ENCODE measurements around the gene CASTOR1.

The CASTOR1 gene

DNA sequence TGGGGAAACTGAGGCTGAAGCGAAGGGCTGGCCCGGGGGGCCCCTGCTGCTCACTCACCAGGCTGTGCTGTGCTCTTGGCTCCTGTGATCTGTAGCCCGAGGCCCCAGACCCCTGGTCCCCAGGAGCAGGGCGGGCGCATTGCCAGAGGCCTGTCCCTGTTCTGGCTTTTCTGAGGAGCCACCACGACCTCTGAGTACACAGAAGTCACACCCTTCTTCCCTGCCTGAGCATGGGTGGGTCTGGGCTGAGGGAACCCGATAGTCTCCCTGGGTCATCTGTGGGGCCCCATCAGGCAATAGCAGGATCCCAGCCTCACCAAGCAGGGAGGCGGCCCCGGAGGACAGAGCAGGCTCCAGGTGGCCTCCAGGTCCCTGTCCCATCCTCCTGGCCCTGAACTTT, 5.1 kb downstream of the CASTOR1 start:
- no peak for DNase-seq (ENCODE audit: low read depth)

DNA sequence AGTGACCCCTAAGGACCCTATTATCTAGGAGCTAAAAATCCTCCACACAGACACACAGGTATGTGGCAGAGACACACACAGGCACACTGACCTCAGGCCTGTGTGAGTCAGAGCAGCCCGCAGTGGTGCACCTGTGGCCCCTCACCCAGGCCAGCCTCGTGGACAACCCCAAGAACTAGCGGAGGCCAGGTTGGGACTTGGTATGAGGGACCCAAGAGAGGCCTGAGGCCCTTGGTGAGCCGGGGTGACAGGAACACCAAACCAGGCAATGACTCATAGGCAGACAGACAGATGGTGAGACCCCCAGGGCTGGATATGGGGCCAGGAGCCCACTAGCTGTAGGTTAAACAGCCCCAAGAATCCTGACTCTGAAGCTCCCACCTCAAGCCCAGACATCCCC, 6.0 kb downstream of the CASTOR1 start:
- DNase-seq (ENCODE audit: low read depth), result no peak

GRCh38 chr22:30282616-30283046, 6.7 kb downstream of the CASTOR1 start:
- DNase-seq (ENCODE audit: low read depth), result no peak

DNA sequence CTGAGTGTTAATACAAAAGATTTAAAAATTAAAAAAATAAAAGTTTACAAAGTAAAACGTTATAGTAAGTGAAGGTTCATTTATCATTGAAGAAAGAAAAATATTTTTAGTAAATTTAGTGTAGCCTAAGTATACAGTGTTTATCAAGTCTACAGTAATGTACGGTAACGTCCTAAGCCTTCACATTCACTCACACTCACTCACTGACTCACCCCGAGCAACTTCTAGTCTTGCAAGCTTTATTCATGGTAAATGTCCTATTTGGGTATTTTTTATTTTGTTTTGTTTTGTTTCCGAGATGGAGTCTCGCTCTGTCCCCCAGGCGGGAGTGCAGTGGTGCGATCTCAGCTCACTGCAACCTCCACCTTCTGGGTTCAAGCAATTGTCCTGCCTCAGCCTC, 8.8 kb downstream of the CASTOR1 start:
- DNase-seq (ENCODE audit: low read depth), result no peak

GRCh38 chr22:30279932-30280331, 9.4 kb downstream of the CASTOR1 start:
- no peak for DNase-seq (ENCODE audit: low read depth)

DNA sequence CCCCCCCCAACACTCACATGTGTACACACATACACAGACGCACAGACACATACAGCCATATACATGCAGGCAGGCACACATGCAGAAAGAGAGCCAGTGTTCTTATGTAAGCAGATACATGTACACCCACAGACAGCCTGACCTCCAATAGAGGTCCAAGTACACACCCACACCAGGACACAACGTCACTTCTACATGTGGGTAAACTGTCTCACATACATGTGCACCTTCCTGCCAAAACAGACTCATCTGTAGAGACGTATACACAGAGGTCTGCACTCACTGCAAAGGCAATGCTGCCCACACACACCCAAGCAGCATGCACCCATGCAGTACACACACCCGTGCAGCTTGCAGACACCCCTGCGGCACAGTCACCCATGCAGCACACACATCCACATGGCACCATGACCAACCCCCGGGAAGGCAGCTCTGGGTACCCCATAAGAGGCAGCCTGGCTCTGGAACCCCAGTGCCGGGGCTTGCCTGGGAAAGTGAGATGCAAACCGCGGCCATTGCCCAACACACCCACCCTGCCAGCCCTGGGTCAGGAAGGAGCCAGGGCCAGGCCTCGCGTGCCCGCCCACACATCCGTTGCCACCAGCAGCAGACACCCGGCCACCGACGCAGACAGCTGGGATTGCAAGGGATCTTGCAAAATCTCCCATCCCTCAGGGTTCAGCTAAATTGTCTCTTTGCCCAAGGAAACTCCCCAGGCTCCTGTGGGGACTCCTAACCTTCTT, 10.1 kb downstream of the CASTOR1 start:
- DNase-seq (ENCODE audit: low read depth), result no peak

GRCh38 chr22:30277547-30278344, 11.6 kb downstream of the CASTOR1 start:
- DNase-seq (ENCODE audit: low read depth), result no peak

DNA sequence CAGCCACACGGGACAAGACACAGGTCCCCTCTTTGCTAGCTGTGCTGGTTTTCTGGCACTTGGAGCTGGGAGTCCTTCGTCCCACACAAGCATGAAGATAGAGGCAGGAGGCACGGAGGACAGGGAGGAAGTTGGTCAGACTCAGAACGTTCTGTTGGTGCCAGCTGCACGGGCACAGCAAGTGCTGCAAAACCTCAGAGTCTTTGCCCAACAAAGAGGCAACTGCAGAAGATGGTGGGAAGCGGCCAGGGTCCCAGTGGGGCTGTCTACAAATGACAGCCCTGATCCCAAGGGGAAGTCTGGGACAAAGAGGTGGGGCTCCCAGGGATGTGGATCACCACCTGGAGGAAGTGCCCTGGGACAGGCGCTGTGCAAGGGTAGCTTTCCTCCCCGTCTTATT, 13.3 kb downstream of the CASTOR1 start:
- no peak for DNase-seq (ENCODE audit: low read depth)

- DNase-seq (ENCODE audit: low read depth), result no peak
Observed at GRCh38 chr22:30275625-30276024, 13.7 kb downstream of the CASTOR1 start.

GRCh38 chr22:30274437-30274812, 14.9 kb downstream of the CASTOR1 start:
- no peak for DNase-seq (ENCODE audit: low read depth)

DNA sequence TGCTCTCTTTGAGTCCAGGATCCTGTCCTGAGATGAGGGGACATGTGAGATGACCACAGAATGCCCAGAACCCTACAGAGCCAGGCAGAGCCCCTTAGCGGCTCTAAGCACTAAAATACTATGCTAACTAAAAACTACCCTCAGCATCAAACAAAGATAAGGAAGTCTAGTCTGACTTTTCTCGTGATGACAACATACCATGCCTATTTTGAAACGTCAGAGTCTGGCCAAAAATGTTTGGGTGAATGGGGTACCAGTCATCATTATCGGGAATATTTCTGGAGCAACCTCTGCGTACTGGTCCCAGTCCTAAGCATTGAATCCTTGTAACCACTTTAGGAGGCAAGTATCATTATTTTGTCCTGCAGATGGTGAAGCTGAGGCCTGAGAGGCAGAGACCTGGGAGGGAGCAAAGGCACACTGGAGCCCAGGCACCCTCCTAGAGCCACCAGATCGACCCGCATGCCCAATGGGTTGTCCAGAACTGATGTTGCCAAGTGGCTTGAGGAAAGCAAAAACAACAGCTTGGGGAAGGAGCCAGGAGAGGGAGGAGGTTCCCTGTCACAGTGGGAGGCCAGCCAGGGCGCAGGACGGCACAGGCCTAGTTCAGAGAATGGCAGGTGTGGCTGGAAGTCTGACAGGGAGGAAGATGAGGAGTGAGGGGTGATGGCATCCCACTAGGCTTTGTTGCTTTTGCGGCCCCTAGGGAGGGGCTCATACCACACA, 15.4 kb downstream of the CASTOR1 start:
- DNase-seq (ENCODE audit: low read depth), result no peak

DNA sequence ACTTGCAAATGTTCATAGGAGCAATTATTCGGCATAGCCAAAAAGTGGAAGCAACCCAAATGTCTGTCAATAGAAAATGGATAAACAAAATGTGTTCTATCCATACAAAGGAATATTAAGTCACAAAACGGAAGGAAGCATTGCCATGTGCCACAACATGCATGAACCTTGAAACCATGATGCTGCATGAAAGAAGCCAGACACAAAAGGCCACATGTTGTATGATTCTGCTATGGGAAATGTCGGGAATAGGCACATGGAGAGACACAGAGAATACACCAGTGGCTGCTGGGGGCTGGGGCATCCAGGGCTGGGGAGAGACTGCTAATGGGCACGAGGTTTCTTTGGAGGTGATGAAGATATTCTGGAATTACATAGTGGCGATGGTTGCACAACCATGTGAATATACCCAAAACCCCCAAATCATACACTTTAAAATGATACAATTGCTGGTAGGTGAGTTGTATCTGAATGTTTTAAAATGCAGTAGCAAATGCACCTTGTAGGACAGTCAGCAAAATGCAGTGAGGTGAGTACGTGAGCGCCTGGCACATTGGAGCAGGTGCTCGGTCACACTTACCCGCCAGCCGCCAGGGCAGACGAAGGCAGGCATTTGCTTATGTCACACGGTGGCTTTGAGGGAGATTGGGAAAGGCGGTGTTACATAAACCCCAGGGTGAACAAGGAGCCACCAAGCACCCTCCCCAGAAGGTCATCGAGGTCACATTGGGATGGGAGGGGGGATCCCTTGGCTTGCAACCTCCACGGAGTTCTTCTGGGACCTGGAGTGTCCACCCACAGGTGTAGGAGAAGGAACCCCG, 16.3 kb downstream of the CASTOR1 start:
- no peak for DNase-seq (ENCODE audit: low read depth)

- no peak for DNase-seq (ENCODE audit: low read depth)
Observed at GRCh38 chr22:30270832-30271231, 18.5 kb downstream of the CASTOR1 start.

DNA sequence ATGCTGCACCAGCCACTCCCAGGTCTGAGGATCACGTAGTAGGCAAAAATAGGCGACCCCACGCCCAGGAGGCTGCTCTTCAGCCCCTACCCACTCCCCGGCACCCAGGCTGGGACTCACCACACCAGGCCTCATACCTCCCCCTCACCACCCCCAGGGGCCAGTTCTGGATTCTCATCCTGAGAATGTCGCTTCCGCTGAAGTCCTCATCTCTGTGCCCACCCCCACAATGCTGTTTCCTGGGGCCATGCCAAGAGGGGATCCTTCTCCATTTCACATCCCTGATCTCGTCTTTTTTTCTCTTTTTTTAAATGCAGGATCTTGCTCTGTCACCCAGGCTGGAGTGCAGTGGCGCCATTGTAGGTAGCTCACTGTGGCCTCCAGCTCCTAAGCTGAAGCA, 21.0 kb downstream of the CASTOR1 start:
- DNase-seq (ENCODE audit: low read depth), result no peak

DNA sequence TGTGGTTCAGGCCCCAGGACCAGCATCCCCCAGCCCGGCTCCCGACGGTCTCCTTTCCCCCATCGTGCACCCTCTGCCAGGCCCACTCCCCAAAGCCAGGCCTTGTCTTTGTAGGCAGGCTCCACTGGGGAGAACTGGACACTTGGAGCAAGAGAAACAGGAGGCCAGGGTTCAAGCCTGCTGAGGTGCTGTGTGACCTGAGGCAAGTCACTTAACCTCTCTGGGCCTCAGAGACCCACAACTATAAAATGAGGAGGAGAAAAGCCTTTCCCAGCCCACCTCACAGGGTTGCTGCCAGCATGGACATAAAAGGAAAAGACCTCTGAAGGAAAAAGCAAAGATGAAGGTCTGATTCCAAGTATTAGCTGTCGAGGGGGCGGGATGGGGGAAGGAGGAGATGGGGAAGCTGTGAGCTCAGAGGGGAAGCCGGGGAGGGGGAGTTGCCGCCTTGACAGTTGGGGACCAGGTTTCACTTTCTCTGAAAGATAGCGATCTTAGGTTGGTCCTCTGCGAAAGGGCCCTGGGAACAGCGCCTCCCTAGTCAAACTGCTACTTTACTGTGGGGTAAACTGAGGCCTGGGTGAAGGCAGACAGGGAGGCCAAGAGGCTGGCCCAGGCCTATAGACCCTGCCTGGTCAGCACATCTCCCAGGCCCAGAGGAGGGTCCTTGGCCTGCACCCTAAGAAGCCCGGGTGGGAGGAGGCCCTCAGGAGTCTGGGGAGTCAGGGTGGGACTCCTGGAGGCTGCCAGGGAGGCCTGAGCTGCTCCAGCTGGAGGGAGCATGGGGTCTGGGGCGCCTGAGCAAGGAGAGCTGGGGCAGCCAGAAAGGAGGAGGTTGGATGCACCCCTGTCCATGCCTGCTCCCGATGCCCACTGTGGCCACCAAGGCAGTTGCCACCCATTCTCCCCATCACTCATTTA, 21.7 kb downstream of the CASTOR1 start:
- no peak for DNase-seq (ENCODE audit: low read depth)

GRCh38 chr22:30266445-30267381, 22.6 kb downstream of the CASTOR1 start, which contains the start of gene OSM:
Gene OSM (minus strand): TSS chr22:30266851. CDS start chr22:30266799, 52 bp downstream.
- peak; percentile 46 for DNase-seq (ENCODE audit: low read depth)

GRCh38 chr22:30265823-30266444, 23.4 kb downstream of the CASTOR1 start:
- peak; percentile 76 for DNase-seq (ENCODE audit: low read depth)

GRCh38 chr22:30265131-30265720, 24.1 kb downstream of the CASTOR1 start:
- no peak for DNase-seq (ENCODE audit: low read depth)

GRCh38 chr22:30263883-30264282, 25.4 kb downstream of the CASTOR1 start:
- DNase-seq (ENCODE audit: low read depth), result no peak

Data from activated T-helper 9 cell treated with anti-CD3 and anti-CD28 coated beads, Interleukin-2, amount 50 U/mL, for 16 hours (primary cell).